Neural progenitor cell (in vitro differentiated cells): ENCODE results near the gene FXYD2.

Source experiments
- EZH2phosphoT487 ChIP-seq: fragments of 200-600 bp; sonication (generic); IDR thresholded peaks from 2 replicates; pipeline ENCODE4 v1.6.1; 2017; ENCODE audit warnings: antibody characterized with exemption
- TF ChIP-seq, protein P1 (sequence below): fragments of 200-600 bp; sonication (generic); IDR thresholded peaks from 2 replicates; pipeline ENCODE4 v1.5.1; 2017; ENCODE audit warnings: antibody characterized with exemption, mild to moderate bottlenecking

DNA sequence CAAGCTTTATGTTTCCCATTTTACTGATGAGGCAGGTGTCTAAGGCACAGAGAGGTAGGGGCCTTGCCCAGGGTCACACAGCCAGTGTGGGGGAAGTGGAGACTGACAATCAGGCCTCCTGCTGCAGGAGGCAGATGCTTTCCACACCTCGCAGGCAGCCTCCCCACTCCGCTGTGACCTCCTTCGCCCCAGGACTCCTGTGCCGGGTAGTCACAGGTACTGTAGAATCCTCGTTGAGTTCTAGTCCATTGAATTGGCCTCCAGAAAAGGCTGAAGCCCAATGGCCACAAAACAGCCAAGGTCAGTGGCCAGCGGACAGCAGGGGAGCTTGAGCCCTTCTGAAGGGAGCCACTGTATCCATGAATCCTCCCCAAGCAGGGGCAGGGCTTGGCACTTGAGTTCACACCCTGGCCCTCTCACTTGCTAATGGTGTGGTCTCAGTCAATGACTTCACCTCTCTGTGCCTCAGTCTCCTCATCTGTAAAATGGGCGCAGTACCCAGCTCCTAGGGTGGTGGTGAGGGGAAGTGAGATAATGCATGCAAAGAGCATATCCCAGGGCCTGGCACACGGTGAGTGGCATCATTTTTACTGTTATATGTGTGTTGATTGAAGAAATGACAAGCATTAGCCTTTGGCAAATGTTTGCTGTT, 1.1 kb upstream of the FXYD2 start:
- TF ChIP-seq, protein P1, sequence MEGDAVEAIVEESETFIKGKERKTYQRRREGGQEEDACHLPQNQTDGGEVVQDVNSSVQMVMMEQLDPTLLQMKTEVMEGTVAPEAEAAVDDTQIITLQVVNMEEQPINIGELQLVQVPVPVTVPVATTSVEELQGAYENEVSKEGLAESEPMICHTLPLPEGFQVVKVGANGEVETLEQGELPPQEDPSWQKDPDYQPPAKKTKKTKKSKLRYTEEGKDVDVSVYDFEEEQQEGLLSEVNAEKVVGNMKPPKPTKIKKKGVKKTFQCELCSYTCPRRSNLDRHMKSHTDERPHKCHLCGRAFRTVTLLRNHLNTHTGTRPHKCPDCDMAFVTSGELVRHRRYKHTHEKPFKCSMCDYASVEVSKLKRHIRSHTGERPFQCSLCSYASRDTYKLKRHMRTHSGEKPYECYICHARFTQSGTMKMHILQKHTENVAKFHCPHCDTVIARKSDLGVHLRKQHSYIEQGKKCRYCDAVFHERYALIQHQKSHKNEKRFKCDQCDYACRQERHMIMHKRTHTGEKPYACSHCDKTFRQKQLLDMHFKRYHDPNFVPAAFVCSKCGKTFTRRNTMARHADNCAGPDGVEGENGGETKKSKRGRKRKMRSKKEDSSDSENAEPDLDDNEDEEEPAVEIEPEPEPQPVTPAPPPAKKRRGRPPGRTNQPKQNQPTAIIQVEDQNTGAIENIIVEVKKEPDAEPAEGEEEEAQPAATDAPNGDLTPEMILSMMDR: no peak
- TF ChIP-seq EZH2phosphoT487: no peak
